Activated T-helper 2 cell treated with anti-CD3 and anti-CD28 coated beads, Interferon-gamma antibody, Interleukin-2, Interleukin-4, amounts not matched to agents 10 μg/mL and 5 μg/mL and 100 μg/mL, durations not matched to agents 14 hours and 24 hours and 36 hours (primary cell): ENCODE results near the gene SLC34A1. TPM values are rescaled to one million over a fixed set of nuclear protein-coding genes. Genes with fewer than 3 reads are reported as not detected.
A peak's percentile ranks its signal among the peaks of the same experiment; 100 is the strongest.

Experiments used
- DNase-seq: peaks from one replicate; pipeline ENCODE4 v3.0.0; 2021; ENCODE audit warnings: low spot score
- H3K27ac Mint-ChIP-seq: one replicate; pipeline ENCODE4 v1.8.0; 2021; ENCODE audit warnings: mixed read lengths
- H3K27me3 Mint-ChIP-seq: one replicate; pipeline ENCODE4 v1.8.0; 2021; ENCODE audit warnings: low read depth, mixed read lengths
- H3K36me3 Mint-ChIP-seq: one replicate; pipeline ENCODE4 v1.8.0; 2021; ENCODE audit warnings: low read depth, mixed read lengths
- H3K4me1 Mint-ChIP-seq: one replicate; pipeline ENCODE4 v1.8.0; 2021; ENCODE audit warnings: low read depth, mixed read lengths
- H3K4me3 Mint-ChIP-seq: one replicate; pipeline ENCODE4 v1.8.0; 2021; ENCODE audit warnings: low read depth, mild to moderate bottlenecking, moderate library complexity, mixed read lengths
- H3K9me3 Mint-ChIP-seq: one replicate; pipeline ENCODE4 v1.8.0; 2021; ENCODE audit warnings: mixed read lengths
- intact Hi-C: fragments of 100-400 bp; cut with micrococcal nuclease; formaldehyde crosslinking; loops from one replicate; pipeline ENCODE4 v1.15.1; 2023
- total RNA-seq: library from RNA; stranded (reverse); gene quantifications from 2 replicates; pipeline ENCODE4 v1.2.3, GENCODE V29; 2022

SLC34A1 gene
- total RNA-seq, 1 donor from 2014 or later, result not detected

DNA sequence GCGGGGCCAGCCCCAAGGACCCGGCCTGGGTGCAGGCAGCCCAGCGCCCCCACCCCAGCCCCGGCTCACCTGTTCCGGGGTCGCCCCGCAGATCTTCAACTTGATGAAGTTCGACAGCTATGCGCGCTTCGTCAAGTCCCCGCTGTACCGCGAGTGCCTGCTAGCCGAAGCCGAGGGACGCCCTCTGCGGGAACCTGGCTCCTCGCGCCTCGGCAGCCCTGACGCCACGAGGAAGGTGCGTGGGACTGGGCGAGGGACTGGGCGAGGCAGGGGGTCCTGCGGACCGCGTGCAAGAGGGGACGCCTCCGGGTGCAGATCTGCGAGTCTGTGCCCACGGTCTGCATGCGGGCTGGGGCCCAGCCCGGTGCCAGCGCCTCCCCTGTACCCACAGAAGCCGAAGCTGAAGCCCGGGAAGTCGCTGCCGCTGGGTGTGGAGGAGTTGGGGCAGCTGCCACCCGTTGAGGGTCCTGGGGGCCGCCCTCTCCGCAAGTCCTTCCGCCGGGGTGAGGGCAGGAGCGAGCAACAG, 16.8 kb upstream of the SLC34A1 start:
- intact Hi-C loops, result no loop called here
- DNase-seq, result no peak
- Mint-ChIP-seq H3K27me3 (no peaks in the 10 kb centered on the region), H3K9me3 (no peaks in the 10 kb centered on the region), H3K4me3 (no peak overlapping the region), H3K27ac (no peak overlapping the region), H3K36me3 (peaks cover 38% of the 10 kb centered on the region), H3K4me1 (peaks cover 43% of the 10 kb centered on the region)

DNA sequence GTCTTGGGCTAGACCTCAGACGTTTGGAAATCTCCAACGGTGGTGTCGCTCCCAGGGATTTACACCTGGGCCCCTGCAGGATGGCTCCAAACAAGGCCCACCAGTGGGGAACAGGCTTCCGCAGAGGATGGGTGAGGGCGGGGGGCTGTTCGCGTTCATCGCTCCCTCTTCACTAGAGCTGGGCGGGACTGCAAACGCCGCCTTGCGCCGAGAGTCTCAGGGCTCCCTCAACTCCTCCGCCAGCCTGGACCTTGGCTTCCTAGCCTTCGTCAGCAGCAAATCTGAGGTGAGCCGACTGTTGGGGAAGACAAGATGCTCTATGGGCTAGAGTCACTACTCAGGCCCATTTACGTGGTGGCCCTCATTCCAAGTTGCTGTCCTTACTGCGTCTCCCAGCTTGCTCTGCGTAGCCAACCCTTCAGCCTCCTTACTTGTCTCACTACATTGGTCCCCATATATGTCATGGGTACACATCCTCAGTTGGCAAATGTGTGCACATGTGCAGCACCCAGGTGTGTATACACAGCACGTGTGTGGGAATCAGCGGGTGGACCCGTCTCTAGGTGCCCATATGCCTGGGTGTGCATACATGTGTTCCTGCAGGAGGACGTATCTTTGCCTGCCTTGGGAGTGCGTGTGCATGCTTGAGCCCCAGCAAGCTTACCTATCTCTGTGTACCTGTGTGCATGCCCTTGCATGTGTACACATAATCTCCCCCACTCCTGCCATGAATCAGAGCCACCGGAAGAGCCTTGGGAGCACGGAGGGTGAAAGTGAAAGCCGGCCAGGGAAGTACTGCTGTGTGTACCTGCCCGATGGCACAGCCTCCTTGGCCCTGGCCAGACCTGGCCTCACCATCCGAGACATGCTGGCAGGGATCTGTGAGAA, 16.0 kb upstream of the SLC34A1 start:
- no peak overlapping the region for H3K27ac Mint-ChIP-seq
- DNase-seq, result no peak
- H3K4me3 Mint-ChIP-seq, result no peak overlapping the region
- peaks cover 49% of the 10 kb centered on the region for H3K4me1 Mint-ChIP-seq
- intact Hi-C loops, result no loop called here
- no peaks in the 10 kb centered on the region for H3K27me3 Mint-ChIP-seq
- H3K36me3 Mint-ChIP-seq, result peaks cover 38% of the 10 kb centered on the region
- H3K9me3 Mint-ChIP-seq, result no peaks in the 10 kb centered on the region

- Mint-ChIP-seq H3K9me3 (no peaks in the 10 kb centered on the region), H3K27me3 (no peaks in the 10 kb centered on the region), H3K4me3 (no peak overlapping the region)
Observed at GRCh38 chr5:177368869-177369644, 15.2 kb upstream of the SLC34A1 start.

GRCh38 chr5:177369645-177370440, 14.4 kb upstream of the SLC34A1 start:
- intact Hi-C loops, result no loop called here
- Mint-ChIP-seq H3K27me3 (no peaks in the 10 kb centered on the region), H3K36me3 (peaks cover 39% of the 10 kb centered on the region), H3K27ac (no peak overlapping the region), H3K4me3 (no peak overlapping the region), H3K9me3 (no peaks in the 10 kb centered on the region), H3K4me1 (peaks cover 39% of the 10 kb centered on the region)
- no peak for DNase-seq

More at GRCh38 chr5:177368869-177369644, 15.2 kb upstream of the SLC34A1 start:
- intact Hi-C loops, result no loop called here
- H3K36me3 Mint-ChIP-seq, result peaks cover 41% of the 10 kb centered on the region
- peaks cover 47% of the 10 kb centered on the region for H3K4me1 Mint-ChIP-seq
- H3K27ac Mint-ChIP-seq, result no peak overlapping the region
- DNase-seq, result no peak

GRCh38 chr5:177370488-177371119, 13.6 kb upstream of the SLC34A1 start:
- Mint-ChIP-seq H3K27ac (no peak overlapping the region), H3K4me3 (peak overlapping the region; percentile 69), H3K27me3 (no peaks in the 10 kb centered on the region), H3K4me1 (peaks cover 35% of the 10 kb centered on the region), H3K36me3 (peaks cover 38% of the 10 kb centered on the region), H3K9me3 (no peaks in the 10 kb centered on the region)
- intact Hi-C loops, result no loop called here
- DNase-seq, result peak; percentile 56

GRCh38 chr5:177371120-177372033, 12.9 kb upstream of the SLC34A1 start:
- no peaks in the 10 kb centered on the region for H3K9me3 Mint-ChIP-seq
- H3K4me3 Mint-ChIP-seq, result peak overlapping the region; percentile 64
- intact Hi-C loops, result loop anchor here (2.0 kb wide), 1 partner anchor 15 kb away; the partner anchor contains the start of gene RGS14
- H3K36me3 Mint-ChIP-seq, result peaks cover 33% of the 10 kb centered on the region
- no peak for DNase-seq
- no peaks in the 10 kb centered on the region for H3K27me3 Mint-ChIP-seq
- H3K27ac Mint-ChIP-seq, result peak overlapping the region; percentile 63
- H3K4me1 Mint-ChIP-seq, result peaks cover 32% of the 10 kb centered on the region

DNA sequence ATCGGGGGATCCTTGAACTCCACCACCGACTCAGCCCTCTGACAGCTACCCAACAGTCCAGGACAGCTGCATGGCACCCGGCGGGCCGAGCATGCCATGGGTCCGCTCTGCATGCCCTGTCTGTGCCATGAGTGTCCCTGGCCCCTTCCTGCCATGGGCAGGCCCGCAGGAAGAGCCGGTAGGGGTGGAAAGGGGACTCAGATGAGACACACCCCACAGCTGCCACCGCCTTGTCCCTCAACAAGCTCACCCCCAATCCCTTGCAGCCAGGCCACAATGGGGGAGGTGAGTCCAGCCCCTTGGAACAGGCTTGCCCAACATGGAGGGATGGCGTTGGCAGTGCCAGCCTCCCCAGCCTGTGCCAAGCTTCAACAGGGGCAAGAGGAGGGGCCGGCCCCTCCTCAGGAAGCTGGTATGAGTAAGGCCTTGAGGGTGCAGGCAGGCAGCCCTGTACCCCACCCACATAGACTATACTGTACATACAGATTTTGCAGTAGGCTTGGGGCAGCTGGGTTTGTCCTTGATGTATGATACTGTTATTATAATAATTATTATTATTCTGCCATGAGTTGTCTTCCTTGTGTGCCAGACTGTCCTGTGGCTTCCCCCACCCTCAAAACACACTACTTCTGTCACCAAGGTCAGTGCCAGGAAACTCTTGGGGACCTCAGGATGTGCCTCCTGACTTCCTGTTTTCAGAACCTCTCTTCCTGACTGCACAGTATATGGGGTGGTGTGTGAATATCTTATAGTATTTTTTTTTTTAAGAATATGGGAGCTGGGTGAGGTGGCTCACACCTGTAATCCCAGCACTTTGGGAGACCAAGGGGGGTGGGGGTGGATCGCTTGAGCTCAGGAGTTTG, 12.0 kb upstream of the SLC34A1 start:
- no peaks in the 10 kb centered on the region for H3K9me3 Mint-ChIP-seq
- H3K27me3 Mint-ChIP-seq, result no peaks in the 10 kb centered on the region
- H3K4me1 Mint-ChIP-seq, result peaks cover 30% of the 10 kb centered on the region
- H3K4me3 Mint-ChIP-seq, result peak overlapping the region; percentile 54
- intact Hi-C loops, result loop anchor here (2.0 kb wide), 1 partner anchor 15 kb away; the partner anchor contains the start of gene RGS14
- DNase-seq, result no peak
- peak overlapping the region; percentile 82 for H3K27ac Mint-ChIP-seq
- peaks cover 27% of the 10 kb centered on the region for H3K36me3 Mint-ChIP-seq

DNA sequence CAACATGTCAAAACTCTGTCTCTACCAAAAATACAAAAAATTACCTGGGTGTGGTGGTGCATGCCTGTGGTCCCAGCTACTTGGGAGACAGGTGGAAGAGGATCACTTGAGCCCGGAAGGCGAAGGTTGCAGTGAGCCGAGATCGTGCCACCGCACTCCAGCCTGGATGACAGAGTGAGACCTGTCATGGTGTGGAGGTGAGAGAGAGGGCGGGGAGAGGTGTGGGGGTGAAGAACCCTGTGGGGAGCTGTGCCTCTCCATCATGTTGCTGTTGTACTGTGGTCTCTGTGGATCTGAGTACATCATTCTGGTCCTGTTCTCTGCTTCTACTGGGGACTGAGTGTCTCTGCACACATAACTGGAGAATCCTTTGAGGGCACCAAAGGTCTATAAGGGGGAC, 11.3 kb upstream of the SLC34A1 start:
- Mint-ChIP-seq H3K4me1 (peaks cover 30% of the 10 kb centered on the region), H3K9me3 (no peaks in the 10 kb centered on the region), H3K4me3 (peak overlapping the region; percentile 54), H3K27ac (peak overlapping the region; percentile 82), H3K27me3 (no peaks in the 10 kb centered on the region), H3K36me3 (peaks cover 27% of the 10 kb centered on the region)
- intact Hi-C loops, result loop anchor here (2.0 kb wide), 1 partner anchor 16 kb away; the partner anchor contains the start of gene RGS14
- no peak for DNase-seq

DNA sequence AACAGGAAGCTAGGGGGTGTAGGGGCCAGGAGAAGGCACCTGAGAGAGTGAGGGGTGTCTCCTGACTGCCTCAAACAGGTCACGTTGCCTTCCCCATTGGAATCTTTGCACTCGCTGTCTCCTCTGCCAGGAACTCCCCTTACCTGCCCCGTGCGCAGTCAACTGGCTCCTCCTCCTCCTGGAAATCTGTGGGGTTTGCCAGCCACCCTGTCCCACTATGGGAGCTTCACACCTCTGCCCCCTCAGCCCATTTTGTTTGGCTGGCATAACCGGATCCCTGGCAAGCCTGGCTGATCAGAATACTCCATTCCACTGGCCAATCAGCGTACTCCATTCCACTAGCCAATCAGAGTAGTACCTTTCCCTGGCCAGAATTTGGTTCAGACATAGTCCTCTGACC, 10.4 kb upstream of the SLC34A1 start:
- Mint-ChIP-seq H3K4me3 (no peak overlapping the region), H3K27ac (peak overlapping the region; percentile 38)

DNA sequence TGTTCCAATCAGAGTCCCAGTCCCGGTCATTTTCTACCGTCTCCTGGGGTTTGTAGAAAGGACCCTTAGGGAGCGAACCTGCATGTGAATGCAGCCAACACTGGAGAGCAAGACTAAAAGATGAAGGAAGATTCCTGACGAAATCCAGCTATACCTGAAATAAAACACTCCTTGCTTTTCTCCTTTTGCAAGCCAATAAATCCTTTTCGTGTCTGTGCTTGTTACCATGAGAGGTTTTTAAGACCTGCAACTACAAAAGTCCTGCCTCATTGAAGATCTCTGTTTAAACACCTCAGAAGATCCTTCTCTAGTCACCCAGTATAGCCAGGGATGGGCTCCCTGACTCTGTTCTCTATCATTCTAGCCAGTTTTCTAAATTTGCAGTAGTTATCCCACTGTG, 10.0 kb upstream of the SLC34A1 start:
- Mint-ChIP-seq H3K4me3 (no peak overlapping the region), H3K9me3 (no peaks in the 10 kb centered on the region), H3K4me1 (peaks cover 26% of the 10 kb centered on the region), H3K27ac (peak overlapping the region; percentile 38), H3K36me3 (peaks cover 17% of the 10 kb centered on the region), H3K27me3 (no peaks in the 10 kb centered on the region)
- intact Hi-C loops, result no loop called here
- no peak for DNase-seq

More for the DNA sequence above, 10.4 kb upstream of the SLC34A1 start:
- Mint-ChIP-seq H3K4me1 (peaks cover 26% of the 10 kb centered on the region), H3K27me3 (no peaks in the 10 kb centered on the region), H3K36me3 (peaks cover 21% of the 10 kb centered on the region), H3K9me3 (no peaks in the 10 kb centered on the region)
- intact Hi-C loops, result loop anchor here (2.0 kb wide), 1 partner anchor 17 kb away; the partner anchor contains the start of gene RGS14
- no peak for DNase-seq
